HG02938 (cell line): Measurements from ENCODE around the gene TBCD.
"Not testable (repeated sequence)": the region's sequence is repeated elsewhere in the genome, so short reads cannot be mapped to it uniquely, and the experiment has no call there.

ENCODE experiments used
- ATAC-seq: cut with Tn5 transposase; IDR thresholded peaks from one replicate; pipeline ENCODE4 v1.9.1; 2021; ENCODE audit warnings: mild to moderate bottlenecking, moderate library complexity; ENCODE audit not compliant: unreplicated experiment

Gene TBCD

GRCh38 chr17:82765371-82765770 lies 13.5 kb downstream of the TBCD start:
- no peak for ATAC-seq

GRCh38 chr17:82767041-82767754 lies 15.3 kb downstream of the TBCD start:
- no peak for ATAC-seq

GRCh38 chr17:82769041-82769440 lies 17.2 kb downstream of the TBCD start:
- ATAC-seq, result no peak

GRCh38 chr17:82772026-82772425 lies 20.2 kb downstream of the TBCD start:
- no peak for ATAC-seq

- ATAC-seq, result not testable (repeated sequence)
Observed at GRCh38 chr17:82774456-82774855, 22.6 kb downstream of the TBCD start.

GRCh38 chr17:82775001-82775823 lies 23.3 kb downstream of the TBCD start:
- no peak for ATAC-seq

- ATAC-seq, result no peak
Observed at GRCh38 chr17:82776454-82776853, 24.6 kb downstream of the TBCD start.

GRCh38 chr17:82777778-82778375 lies 26.0 kb downstream of the TBCD start:
- ATAC-seq, result not testable (repeated sequence)

GRCh38 chr17:82779541-82779940 lies 27.7 kb downstream of the TBCD start:
- no peak for ATAC-seq

GRCh38 chr17:82780195-82780594 lies 28.3 kb downstream of the TBCD start:
- no peak for ATAC-seq

GRCh38 chr17:82780971-82781893 lies 29.4 kb downstream of the TBCD start:
- ATAC-seq, result no peak

GRCh38 chr17:82781894-82782274 lies 30.0 kb downstream of the TBCD start:
- no peak for ATAC-seq

GRCh38 chr17:82782657-82783207 lies 30.9 kb downstream of the TBCD start:
- ATAC-seq, result no peak

- ATAC-seq, result no peak
Observed at GRCh38 chr17:82783498-82783897, 31.6 kb downstream of the TBCD start.

- not testable (repeated sequence) for ATAC-seq
Observed at GRCh38 chr17:82785581-82785980, 33.7 kb downstream of the TBCD start.

GRCh38 chr17:82786427-82786826 lies 34.6 kb downstream of the TBCD start:
- ATAC-seq, result no peak

- ATAC-seq, result no peak
Observed at GRCh38 chr17:82787081-82787848, 35.4 kb downstream of the TBCD start.

- no peak for ATAC-seq
Observed at GRCh38 chr17:82788206-82789001, 36.5 kb downstream of the TBCD start.

GRCh38 chr17:82789051-82789592 lies 37.3 kb downstream of the TBCD start:
- ATAC-seq, result no peak
